Activated T-cell treated with anti-CD3 and anti-CD28 coated beads, Interleukin-2, amount 50 U/mL, for 24 hours (primary cell): ENCODE measurements around the gene GUSB.
"Not testable (repeated sequence)": the region's sequence is repeated elsewhere in the genome, so short reads cannot be mapped to it uniquely, and the experiment has no call there.

Source experiments
- DNase-seq: peaks from one replicate; pipeline ENCODE4 v3.0.0-alpha.2; 2020
- H3K27ac Mint-ChIP-seq: 2 replicates; pipeline ENCODE4 v1.8.0; 2020; ENCODE audit warnings: mild to moderate bottlenecking, mixed read lengths
- H3K27me3 Mint-ChIP-seq: 2 replicates; pipeline ENCODE4 v1.8.0; 2020; ENCODE audit warnings: mixed read lengths
- H3K36me3 Mint-ChIP-seq: 2 replicates; pipeline ENCODE4 v1.8.0; 2020; ENCODE audit warnings: low read depth, mixed read lengths
- H3K4me1 Mint-ChIP-seq: 2 replicates; pipeline ENCODE4 v1.8.0; 2020; ENCODE audit warnings: low read depth, mixed read lengths
- H3K4me3 Mint-ChIP-seq: 2 replicates; pipeline ENCODE4 v1.8.0; 2020; ENCODE audit warnings: mild to moderate bottlenecking, moderate library complexity, mixed read lengths
- H3K9me3 Mint-ChIP-seq: 2 replicates; pipeline ENCODE4 v1.8.0; 2020; ENCODE audit warnings: mixed read lengths

The GUSB gene

GRCh38 chr7:65966146-65966545 is 15.9 kb downstream of the GUSB start:
- H3K4me1 Mint-ChIP-seq: no peaks in the 10 kb centered on the region
- H3K27ac Mint-ChIP-seq: peak overlapping the region; percentile 11
- H3K9me3 Mint-ChIP-seq: no peaks in the 10 kb centered on the region
- H3K36me3 Mint-ChIP-seq: peaks cover 96% of the 10 kb centered on the region
- no peak overlapping the region for H3K4me3 Mint-ChIP-seq
- no peaks in the 10 kb centered on the region for H3K27me3 Mint-ChIP-seq
- peak; percentile 3 for DNase-seq

DNA sequence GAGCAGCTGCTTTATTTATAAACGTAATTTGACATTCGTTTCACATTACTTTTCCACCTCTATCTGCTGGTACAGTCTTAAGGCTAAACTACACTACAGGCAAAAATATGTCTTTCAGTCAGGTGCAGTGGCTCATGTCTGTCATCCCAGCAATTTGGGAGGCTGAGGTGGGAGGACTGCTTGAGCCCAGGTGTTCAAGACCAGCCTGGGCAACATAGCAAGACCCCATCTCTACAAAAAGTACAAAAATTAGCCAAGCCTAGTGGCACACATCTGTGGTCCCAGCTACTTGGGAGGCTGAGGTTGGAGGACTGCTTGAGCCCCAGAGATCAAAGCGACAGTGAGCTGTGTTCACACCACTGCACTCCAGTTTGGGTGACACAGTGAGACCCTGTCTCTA is 17.3 kb downstream of the GUSB start:
- H3K36me3 Mint-ChIP-seq: peaks cover 96% of the 10 kb centered on the region
- DNase-seq: peak; percentile 14
- not testable (repeated sequence) for H3K27me3 Mint-ChIP-seq, H3K9me3 Mint-ChIP-seq, H3K4me3 Mint-ChIP-seq, H3K4me1 Mint-ChIP-seq, H3K27ac Mint-ChIP-seq

DNA sequence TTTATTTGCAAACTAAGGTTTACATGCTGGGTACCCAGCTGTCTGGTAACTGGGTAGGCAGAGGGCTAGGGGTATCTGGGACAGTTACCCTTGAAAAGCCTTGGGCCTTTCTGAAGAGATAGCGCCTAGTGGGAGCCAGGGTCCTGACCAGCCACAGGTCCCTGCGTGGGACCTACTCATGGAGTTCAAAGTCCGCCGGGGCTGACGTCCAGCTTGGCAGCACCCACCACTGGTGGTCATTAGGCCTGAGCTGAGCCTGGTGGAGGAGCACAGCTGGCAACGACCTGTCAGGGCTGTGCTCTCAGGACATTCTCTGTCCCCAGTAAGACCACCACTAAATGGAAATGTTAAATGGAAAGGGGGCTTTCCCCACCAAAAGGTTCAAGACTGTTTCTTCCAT is 20.0 kb downstream of the GUSB start:
- Mint-ChIP-seq H3K27me3 (no peaks in the 10 kb centered on the region), H3K9me3 (no peaks in the 10 kb centered on the region), H3K27ac (no peak overlapping the region), H3K4me3 (no peak overlapping the region), H3K36me3 (peaks cover 96% of the 10 kb centered on the region), H3K4me1 (no peaks in the 10 kb centered on the region)
- peak; percentile 12 for DNase-seq

- Mint-ChIP-seq H3K27me3 (no peaks in the 10 kb centered on the region), H3K9me3 (no peaks in the 10 kb centered on the region), H3K4me1 (no peaks in the 10 kb centered on the region), H3K4me3 (no peak overlapping the region), H3K36me3 (peaks cover 96% of the 10 kb centered on the region), H3K27ac (no peak overlapping the region)
- DNase-seq: no peak
Observed at GRCh38 chr7:65960351-65961074, 21.5 kb downstream of the GUSB start.

DNA sequence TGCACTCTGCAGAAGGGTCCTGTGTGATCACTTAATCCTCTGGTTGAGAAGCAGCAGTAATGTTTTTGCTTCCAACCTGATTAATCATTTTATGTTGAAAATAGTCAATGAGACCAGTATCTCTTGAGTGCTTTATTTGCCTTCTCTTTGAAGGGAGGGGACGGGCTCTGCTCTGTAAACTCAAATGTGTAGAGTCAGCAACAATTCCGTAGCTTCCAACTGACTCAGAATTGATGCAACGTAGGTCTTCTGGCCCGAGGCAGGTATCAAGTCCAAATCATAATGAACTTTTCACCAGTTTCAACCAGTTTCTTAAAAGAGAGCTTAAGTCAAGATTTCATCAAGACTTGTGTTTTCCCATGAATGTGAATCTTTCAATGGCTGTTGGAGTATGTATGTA is 26.3 kb downstream of the GUSB start:
- DNase-seq: no peak
- Mint-ChIP-seq H3K9me3 (no peaks in the 10 kb centered on the region), H3K27ac (no peak overlapping the region), H3K27me3 (no peaks in the 10 kb centered on the region), H3K4me1 (no peaks in the 10 kb centered on the region), H3K36me3 (peaks cover 81% of the 10 kb centered on the region), H3K4me3 (no peak overlapping the region)

GRCh38 chr7:65953890-65954450 is 28.0 kb downstream of the GUSB start:
- Mint-ChIP-seq H3K4me3 (no peak overlapping the region), H3K27me3 (no peaks in the 10 kb centered on the region), H3K4me1 (no peaks in the 10 kb centered on the region), H3K36me3 (peaks cover 71% of the 10 kb centered on the region), H3K27ac (no peak overlapping the region), H3K9me3 (no peaks in the 10 kb centered on the region)
- no peak for DNase-seq

GRCh38 chr7:65953001-65953720 is 28.9 kb downstream of the GUSB start:
- no peak for DNase-seq
- H3K27me3 Mint-ChIP-seq: no peaks in the 10 kb centered on the region
- no peak overlapping the region for H3K27ac Mint-ChIP-seq
- H3K36me3 Mint-ChIP-seq: peaks cover 66% of the 10 kb centered on the region
- H3K4me1 Mint-ChIP-seq: no peaks in the 10 kb centered on the region
- H3K9me3 Mint-ChIP-seq: no peaks in the 10 kb centered on the region
- H3K4me3 Mint-ChIP-seq: no peak overlapping the region

DNA sequence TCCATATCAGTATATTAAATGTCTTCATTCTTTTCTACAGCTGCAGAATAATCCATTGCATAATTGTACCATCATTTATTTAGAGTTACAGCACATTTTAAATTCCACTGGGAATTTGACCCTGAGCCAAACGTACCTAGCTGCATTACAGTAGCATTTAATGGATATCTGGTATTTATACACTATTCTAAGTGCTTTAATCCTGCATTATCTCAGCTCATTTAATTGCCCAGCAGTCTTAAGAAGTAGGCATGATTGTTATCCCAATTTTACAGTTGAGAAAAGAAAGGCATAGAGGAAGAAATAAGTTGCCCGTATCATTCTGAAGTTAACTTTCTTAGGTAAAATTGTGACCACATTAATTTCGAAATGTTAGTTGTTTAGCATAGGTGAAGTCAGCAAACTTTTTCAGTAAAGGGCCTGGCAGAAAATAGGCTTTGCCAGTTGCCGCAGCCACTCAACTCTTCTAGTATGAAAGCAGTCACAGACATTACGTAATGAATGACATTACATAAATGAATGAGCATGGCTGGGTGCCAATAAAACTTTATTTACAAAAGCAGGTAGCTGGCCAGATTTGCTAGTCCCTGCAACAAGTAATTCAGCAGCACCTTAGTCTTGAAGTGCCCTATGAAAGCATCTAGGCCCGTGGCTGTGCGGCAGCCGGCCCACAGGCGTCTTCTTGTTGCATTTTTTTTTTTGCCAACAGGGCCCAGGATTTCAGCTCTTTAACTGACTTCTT is 30.0 kb downstream of the GUSB start:
- Mint-ChIP-seq H3K27ac (no peak overlapping the region), H3K4me1 (no peaks in the 10 kb centered on the region), H3K27me3 (no peaks in the 10 kb centered on the region), H3K4me3 (no peak overlapping the region), H3K9me3 (no peaks in the 10 kb centered on the region), H3K36me3 (peaks cover 56% of the 10 kb centered on the region)
- no peak for DNase-seq

GRCh38 chr7:65946904-65947303 is 35.1 kb downstream of the GUSB start:
- no peaks in the 10 kb centered on the region for H3K27me3 Mint-ChIP-seq
- no peaks in the 10 kb centered on the region for H3K9me3 Mint-ChIP-seq
- H3K36me3 Mint-ChIP-seq: peaks cover 15% of the 10 kb centered on the region
- H3K4me3 Mint-ChIP-seq: no peak overlapping the region
- no peak for DNase-seq
- H3K4me1 Mint-ChIP-seq: no peaks in the 10 kb centered on the region
- H3K27ac Mint-ChIP-seq: no peak overlapping the region

DNA sequence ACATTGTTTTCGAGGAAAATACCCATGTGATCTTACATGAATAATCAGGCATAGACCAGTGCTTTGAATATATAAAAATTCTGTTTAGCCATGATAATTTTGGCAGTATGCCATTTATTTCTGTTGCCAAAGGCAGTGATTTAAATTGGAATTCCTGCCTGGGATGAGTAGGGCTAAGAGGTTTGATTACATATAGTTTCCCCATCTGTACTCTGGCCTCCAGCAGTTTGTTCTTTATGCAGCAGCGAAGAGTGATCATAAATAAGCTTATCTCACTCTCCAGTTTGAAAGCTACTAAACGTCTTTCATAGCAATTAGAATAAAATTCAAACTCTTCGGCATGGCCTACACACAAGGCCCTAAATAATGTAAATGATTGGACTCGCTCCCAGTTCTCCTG is 36.2 kb downstream of the GUSB start:
- H3K27me3 Mint-ChIP-seq, H3K9me3 Mint-ChIP-seq, H3K4me1 Mint-ChIP-seq, H3K4me3 Mint-ChIP-seq, H3K27ac Mint-ChIP-seq, DNase-seq: not testable (repeated sequence)
- H3K36me3 Mint-ChIP-seq: peaks cover 16% of the 10 kb centered on the region

DNA sequence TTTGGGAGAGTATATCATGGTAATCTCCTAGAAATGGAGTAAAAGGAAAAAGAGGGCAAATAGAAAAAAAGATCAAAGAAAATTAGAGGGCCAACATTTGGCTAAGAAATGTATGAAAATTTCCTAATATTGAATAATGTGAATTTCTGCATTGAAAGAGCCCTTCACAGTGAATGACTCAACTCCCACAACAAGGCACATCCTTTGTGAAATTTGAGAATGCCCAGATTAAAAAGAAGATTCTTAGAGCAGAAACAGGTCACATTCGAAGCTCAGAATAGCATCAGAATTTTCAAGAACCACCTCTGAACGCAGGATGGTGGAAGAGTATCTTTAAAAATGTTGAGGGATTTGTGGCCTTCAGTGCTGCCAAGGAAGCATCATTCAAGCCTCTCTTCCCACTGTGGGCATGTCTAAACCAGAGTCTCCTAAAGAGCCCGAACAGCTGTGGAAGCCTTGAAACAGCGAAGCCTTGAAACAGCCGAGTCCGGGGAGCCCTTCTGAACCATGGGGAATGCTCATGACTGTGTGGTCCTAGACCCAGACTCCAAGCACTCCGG is 43.6 kb downstream of the GUSB start:
- H3K9me3 Mint-ChIP-seq: peaks cover 3% of the 10 kb centered on the region
- DNase-seq: no peak
- H3K4me1 Mint-ChIP-seq: peaks cover 12% of the 10 kb centered on the region
- H3K4me3 Mint-ChIP-seq: no peak overlapping the region
- H3K27me3 Mint-ChIP-seq: no peaks in the 10 kb centered on the region
- H3K36me3 Mint-ChIP-seq: peaks cover 65% of the 10 kb centered on the region
- H3K27ac Mint-ChIP-seq: no peak overlapping the region

DNA sequence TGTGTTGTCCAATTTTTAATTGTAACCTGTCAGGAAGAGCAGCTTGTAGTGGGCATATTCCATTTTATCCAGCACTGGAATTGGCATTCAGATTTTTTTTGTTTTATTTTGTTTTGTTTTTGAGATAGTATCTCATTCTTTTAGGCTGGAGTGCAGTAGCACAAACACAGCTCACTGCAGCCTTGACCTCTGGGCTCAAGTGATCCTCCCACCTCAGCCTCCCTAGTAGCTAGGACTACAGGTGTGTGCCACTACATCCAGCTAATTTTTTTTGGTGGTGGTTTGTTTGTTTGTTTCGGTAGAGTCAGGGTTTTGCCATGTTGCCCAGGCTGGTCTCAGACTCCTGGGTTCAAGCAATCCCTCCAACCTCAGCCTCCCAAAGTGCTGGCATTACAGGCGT is 44.7 kb downstream of the GUSB start:
- Mint-ChIP-seq H3K27me3 (no peaks in the 10 kb centered on the region), H3K4me3 (no peak overlapping the region), H3K9me3 (peaks cover 3% of the 10 kb centered on the region), H3K4me1 (peaks cover 18% of the 10 kb centered on the region), H3K27ac (no peak overlapping the region), H3K36me3 (peaks cover 69% of the 10 kb centered on the region)
- DNase-seq: no peak

GRCh38 chr7:65931685-65932084 is 50.3 kb downstream of the GUSB start:
- Mint-ChIP-seq H3K4me1 (peaks cover 34% of the 10 kb centered on the region), H3K9me3 (peaks cover 3% of the 10 kb centered on the region), H3K36me3 (peaks cover 33% of the 10 kb centered on the region), H3K4me3 (no peak overlapping the region), H3K27ac (no peak overlapping the region), H3K27me3 (no peaks in the 10 kb centered on the region)
- no peak for DNase-seq
